EH (cell line): ENCODE results near the gene DCAF7.

ENCODE experiments used
- DNase-seq: peaks from one replicate; pipeline ENCODE4 v3.0.0-alpha.2; 2015; ENCODE audit warnings: low read depth

The DCAF7 gene

DNA sequence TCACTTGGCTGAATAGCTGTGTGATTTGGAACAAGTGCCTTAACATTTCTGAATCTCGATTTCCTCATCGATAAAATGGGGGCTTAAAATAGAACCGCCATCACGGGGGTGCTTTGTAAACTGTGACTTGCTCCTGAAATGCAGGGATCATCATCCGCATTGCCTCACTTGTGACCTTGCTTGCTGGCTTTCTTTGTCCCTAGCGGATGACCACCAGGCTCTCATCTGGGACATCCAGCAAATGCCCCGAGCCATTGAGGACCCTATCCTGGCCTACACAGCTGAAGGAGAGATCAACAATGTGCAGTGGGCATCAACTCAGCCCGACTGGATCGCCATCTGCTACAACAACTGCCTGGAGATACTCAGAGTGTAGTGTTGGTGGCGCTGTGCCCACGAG lies 38.5 kb downstream of the DCAF7 start:
- DNase-seq: no peak

DNA sequence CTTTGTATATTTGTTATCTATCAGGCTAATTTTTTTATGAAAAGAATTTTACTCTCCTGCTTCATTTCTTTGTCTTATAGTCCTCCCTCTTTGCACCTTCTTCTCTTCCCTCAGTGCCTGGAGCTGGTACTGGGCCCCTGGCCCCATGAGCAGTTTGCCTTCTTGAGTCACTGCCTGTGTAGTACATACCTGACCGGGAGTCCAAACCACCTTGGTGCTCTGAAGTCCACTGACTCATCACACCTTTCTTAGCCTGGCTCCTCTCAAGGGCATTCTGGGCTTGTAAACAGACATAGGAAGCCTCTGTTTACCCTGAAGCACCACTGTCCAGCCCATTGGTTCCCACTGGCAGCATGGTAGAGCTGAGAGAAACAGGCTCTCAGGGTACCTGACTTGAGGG lies 39.4 kb downstream of the DCAF7 start:
- no peak for DNase-seq

DNA sequence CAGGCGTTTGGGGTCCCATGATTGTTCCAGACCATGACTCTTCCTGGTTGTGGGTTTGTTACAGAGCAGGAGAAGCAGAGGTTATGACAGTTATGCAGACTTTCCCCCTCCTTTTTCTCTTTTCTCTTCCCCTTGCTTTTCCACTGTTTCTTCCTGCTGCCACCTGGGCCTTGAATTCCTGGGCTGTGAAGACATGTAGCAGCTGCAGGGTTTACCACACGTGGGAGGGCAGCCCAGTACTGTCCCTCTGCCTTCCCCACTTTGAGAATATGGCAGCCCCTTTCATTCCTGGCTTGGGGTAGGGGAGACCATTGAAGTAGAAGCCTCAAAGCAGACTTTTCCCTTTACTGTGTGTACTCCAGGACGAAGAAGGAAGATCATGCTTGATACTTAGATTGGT lies 42.5 kb downstream of the DCAF7 start:
- no peak for DNase-seq

DNA sequence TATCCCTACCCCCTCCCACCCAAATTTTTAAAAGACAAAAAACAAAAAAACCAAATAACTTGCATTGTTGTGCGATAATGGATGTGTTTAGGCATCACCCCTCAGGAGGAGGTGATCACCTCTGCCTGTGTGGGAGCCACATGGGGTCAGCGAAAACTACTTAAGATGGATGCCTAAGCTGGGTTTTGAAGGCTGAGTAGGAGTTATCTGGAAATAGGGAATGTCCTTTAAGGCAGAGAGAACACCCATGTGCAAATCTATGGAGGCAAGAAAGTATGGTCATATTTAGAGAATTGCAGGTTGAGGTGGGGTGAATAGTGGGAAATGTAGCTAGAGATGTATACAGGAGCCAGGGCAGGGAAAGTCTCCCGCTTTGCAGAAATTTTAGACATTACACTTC lies 44.9 kb downstream of the DCAF7 start:
- no peak for DNase-seq

DNA sequence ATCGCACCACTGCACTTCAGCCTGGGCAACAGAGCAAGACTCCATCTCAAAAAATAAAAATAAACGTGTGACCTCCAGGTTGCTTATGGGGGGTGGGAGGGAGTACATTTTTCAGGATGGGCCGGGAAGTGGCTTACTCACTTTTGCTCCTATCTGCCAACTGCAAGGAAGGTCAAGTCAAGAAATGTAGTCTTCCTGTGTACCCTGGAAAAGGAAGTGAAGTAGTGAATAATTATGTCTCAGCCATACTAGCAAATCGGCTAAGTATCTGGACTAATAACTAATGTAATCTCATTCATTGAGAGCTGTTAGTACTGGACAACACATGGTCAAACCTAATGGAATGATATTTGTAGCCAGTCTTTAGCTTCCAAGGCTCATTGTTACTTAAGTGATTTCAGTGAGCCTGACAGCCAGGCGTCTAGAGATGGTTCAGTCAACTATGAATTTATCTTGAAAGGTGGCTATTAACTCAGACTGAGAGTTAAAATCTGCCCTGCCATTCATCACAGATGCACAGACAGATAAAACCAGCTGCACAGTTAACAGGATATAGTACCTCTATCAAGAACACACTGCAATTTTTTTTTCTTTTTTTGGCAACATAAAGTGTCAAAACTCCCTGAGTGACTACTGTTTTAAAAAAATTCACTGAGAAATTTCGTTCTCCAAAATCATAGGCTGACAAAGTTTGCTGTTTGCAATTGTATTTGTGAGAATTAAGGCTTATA lies 46.7 kb downstream of the DCAF7 start:
- no peak for DNase-seq

DNA sequence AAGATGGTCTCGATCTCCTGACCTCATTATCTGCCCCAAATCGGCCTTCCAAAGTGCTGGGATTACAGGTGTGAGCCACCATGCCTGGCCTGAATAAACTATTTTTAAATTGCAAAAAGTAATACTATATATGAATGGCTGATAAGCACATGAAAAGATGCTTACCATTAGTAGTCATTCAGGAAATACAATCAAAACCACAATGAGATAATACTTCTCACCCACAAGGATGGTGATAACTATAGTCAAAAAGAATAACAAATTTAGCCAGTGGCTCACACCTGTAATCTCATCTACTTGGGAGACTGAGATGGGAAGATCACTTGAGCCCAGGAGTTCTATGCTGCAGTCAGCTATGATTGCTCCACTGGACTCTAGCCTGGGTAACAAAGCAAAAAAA lies 48.0 kb downstream of the DCAF7 start:
- no peak for DNase-seq

DNA sequence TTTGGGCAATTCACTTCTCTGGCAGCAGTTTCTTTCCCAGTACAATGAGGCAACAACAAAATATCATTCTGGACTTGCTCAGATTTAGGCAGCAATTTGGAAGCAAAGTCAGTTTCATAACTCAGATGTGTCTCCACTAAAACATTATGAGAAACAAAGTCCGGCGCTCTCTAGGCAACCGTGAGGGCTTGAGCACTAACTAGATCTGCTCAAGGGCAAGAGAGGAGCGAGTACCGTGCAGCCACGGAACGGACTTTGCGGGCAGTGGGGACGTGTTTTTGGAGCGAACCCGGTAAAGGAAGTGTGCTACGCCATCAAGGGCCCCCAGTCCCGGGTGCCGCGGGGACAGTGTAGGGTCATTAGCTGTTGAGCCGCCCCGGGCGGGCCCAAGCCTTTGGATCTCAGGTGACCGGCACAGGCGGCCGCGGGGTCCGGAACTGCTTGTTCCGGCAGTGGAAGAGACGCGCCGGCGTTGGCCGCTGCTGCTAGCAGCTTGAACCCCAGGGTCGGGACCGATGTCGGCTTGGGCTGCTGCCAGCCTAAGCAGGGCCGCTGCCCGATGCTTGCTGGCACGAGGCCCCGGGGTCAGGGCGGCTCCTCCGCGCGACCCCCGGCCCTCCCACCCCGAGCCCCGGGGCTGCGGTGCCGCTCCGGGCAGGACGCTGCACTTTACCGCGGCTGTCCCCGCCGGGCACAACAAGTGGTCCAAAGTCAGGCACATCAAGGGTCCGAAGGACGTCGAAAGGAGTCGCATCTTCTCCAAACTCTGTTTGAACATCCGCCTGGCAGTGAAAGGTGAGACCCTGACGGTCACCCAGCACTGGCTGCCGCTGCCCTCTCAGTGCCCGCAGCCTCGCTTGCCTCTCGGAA lies 50.5 kb downstream of the DCAF7 start, which contains the start of gene TACO1:
TACO1 (plus strand) TSS at position 327 of the 870 bp plus-strand sequence; CDS start at position 516, 189 bp downstream.
- peak; percentile 82 for DNase-seq

DNA sequence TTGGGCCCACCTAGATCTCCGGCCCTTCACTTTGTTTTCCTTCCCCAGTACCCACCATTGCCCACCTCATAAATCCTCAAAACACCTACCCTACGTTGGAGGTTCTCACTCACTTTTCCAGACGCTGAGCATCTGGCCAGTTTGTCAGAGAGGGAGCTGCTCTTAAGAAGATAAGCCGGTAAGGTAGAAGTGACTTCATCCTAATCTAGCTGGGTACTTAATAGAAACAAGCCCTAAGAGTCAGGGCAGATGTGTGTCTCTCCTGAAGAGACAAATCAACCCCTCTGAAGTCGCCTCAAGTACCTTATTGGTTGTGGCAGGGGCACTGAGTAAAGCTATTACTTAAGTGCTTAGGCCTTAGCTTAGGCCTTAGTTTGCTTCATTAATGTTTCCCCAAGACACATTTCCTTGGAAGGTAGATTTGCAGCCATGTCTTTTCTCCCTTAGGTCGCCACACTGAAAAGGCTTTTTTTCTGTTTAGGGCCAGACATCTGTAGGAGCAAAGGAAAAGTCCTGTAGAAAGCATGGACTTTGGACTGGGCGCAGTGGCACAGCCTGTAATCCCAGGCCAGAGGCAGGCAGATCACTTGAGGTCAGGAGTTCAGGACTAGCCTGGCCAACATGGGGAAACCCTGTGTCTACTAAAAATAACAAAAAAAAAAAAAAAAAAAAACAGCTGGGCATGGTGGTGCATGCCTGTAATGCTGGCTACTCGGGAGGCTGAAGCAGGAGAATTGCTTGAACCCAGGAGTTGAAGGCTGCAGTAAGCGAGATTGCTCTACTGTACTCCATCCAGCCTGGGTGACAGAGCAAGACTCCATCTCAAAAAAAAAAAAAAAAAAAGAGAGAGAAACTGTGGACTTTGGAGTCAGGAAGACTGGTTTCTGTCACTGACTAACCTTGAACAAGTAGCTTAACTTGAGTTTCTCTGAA lies 51.4 kb downstream of the DCAF7 start:
- peak; percentile 16 for DNase-seq

DNA sequence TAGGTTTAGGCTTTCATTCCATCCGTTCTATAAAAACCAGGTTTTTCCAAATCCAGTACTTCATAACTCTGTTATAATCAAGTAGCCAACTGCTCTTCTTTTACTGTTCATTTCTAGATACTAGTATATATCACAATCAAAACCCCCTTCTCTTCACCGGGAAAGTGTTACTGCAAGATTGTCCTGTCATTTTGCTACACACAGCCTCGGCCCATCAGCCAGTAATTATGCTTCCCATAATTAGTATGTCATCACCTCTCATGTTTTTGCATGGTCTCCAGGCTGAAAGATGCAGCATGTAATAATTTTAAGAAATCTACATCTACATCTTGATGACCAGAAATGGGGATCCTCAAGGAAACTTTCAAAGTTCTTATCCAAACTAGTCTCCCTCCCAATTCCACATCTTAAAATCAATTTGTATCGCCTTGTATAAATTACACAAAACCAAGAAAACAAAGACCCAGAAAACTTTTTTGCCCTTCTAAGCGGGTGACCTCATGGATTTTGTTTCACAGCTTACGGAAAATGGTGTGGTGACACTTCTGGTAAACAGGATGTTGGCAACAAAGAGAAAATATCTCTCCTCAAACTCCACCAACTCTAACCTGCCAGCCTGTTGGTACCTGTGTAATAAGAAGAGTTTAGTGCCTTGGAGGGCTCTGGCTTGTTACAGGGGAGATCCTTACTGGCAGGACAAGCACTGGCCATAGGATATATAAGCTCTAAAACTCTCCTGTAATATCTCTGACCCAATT lies 59.7 kb downstream of the DCAF7 start:
- no peak for DNase-seq

DNA sequence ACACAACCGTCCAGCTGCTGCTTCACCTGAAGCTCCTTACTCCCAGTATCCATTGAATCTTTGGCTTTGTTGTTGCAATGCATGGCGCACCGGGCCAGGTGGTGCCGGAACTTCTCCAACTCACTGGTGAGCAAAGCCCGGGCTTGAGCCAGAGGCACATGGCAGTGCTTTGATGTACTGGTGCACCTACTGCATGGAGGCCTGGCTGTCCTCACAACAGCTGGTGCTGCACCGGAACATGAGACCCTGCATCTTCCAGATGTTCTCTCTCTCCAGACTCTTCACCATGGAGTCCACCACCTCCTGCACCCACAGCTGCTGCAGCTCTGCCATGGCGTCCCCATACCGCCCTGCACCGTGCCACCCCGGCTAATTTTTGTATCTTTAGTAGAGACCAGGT lies 60.6 kb downstream of the DCAF7 start:
- no peak for DNase-seq

DNA sequence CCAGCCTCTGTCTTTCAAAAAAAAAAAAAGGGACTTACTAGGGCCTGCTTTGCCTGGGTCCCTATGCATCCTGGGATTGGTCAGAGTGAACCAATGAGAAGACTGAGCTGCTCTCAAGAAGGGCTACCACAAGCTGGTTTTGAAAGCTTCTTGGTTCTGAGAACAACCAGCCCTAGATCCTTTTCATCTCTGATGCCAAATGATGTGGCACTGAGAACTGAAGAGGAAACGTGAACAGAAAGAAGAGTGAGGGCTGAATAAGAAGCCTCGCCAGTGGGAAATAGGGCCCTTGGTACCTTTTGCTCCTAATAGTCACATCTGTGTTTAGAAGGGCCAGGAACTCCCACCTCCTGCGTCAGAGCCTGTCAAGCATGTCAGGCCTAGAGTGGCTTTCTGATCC lies 61.1 kb downstream of the DCAF7 start:
- no peak for DNase-seq

DNA sequence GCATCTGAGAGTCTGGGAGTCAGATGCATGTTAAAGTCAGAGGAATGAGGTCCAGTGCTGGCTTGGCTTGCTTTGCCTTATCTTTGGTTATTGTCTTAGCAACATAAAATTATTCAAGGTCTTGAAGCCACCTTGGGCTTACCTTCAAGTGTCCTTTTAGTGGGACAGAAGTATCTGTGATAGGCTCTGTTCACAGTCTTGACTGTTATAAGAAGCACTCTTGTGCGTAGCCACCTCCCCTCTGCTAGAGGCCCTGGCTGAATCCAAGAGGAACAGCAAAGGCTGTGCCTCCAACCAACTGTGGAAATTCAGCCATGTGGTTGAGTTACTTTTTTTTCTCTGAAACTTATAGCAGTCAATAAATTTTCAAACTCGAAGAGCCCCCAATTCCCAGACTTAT lies 63.4 kb downstream of the DCAF7 start:
- DNase-seq: no peak

DNA sequence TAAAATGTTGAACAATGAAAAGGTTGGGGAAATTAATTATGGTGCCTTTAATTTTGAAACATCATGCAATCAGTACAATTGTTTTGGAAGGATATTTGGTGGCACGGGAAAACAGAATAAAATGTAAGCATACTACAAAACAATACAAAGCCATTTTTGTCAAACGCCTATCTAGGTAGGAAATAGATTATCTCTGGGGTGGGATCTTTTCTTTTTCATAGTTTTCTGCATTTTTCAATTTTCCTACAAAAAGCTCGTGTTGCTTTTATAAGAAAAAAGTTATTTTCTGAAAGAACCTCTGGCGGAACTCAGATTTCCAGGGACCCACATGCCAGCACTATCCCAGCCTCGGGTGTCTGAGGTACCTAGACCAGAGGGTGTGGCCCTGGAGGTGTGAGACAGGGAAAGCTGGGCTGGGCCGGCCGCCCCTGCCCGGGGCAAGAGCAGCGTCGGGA lies 71.0 kb downstream of the DCAF7 start:
- DNase-seq: no peak

DNA sequence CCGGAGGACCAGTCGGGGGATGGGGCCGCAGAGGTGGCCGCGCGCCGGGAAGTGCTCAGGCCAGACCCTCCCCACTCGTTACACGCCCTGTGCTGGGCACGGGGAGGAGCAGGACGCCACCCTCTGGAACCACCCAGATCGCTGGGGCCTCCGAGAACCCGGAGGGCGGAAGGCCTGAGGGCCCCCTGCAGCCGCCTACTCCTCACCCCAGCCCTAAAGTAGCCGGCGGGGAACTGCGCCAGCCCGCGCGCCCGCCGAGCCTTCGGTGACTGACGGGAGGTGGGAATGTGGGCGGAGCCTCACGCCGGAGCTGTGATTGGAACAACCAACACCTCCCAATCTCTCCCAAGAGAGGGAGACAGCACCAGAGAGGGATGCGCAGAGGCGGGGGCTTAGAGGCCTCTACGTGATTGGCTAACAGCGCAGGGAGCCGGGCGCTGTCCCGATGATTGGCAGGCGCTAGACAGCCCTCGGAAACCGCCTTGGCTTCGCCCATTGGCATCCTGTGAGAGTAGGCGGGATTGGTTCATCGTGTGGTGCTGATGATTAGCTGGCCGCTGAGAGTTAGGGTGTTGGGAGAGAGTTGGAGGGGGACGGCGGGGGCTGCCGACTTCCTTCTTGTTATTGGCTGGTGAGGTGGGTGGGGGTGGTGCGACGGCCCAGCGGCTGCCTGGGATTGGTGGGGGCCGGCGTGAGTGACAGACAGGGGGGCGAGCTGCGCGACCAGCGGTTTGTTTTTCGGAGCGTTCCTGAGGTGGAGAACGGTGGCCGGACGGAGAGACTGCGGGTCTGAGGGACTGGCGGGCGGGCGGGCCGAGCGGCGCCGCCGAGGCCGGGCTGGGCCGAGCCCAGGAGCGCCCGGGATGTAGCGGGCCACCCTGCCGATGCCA lies 71.7 kb downstream of the DCAF7 start, which contains the start of gene MAP3K3:
MAP3K3 (plus strand) TSS at position 734 of the 890 bp plus-strand sequence. CDS start 343 bp downstream, outside the sequence.
- peak; percentile 100 for DNase-seq

DNA sequence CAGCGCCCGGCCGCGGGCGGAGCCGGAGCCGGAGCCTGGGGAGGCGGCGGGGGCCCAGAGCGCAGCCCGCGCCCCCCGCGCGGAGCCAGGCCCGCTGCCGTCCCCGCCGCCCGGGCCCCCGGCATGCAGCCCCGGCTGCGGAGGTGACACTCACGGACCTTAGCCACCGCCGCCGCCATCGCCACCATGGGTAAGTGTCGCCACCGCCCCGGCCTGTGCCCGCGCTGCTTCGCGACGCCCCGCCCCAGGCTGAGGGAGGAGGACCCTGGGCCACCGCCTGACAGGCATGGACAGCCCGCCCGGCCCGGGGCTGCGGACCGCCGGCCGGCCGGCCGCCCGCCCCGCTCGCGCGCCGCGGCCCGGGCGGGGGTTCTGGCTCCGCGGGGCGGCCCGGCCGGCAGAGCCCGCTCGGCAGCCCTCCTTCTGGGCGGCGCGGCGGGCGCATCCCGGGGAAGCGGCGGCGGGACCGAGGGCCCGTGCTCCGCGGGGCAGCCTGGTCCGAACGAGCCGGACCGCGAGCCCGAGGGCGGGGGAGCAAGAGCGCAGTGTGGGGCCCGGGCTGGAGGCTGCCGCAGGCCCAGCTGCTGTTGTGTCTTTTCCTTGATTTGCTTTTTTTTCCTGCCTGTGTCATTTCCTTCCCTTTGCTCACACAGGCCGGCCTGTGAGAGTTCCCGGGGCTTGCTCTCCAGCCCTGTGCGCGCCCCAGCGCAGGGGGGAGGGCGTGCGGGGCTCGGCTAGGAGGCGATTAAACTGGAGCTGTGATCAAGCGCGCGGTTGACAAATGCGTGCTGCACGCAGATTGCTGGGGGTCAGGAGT lies 72.5 kb downstream of the DCAF7 start:
- DNase-seq: peak; percentile 68

DNA sequence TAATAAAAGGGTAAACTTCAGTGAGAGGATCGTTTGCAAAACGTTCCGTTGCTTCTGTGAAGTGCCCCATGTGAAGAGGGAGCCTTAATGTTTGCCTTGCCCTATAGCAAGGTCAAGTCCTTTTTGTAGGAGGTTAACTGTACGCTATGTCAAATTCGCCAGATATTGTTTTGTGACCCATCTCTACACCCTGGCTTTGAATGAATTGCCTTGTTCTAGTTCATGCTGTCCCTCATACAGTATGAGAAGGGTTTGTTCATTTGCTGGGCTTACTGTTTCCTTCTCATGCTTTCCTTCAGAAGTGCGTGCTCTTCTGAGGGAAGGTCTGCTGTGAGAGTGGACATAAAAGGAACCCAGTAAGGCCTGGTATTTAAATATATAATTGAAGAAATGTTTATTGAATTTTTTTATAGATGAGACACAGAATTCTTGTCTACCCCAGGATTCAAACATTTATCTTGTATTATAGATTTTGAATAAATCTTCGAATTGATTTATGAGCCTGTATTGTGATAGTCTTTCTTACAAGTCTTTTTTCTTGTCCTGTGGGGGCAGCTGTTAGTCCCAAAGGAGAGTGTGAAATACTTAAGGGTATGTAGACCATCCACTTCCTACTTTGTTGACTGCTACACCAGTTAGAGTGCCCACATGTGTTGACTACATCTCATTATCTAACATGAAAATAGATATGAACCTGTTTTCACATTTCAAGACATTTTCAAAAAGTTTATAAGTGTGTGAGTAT lies 73.7 kb downstream of the DCAF7 start:
- no peak for DNase-seq

DNA sequence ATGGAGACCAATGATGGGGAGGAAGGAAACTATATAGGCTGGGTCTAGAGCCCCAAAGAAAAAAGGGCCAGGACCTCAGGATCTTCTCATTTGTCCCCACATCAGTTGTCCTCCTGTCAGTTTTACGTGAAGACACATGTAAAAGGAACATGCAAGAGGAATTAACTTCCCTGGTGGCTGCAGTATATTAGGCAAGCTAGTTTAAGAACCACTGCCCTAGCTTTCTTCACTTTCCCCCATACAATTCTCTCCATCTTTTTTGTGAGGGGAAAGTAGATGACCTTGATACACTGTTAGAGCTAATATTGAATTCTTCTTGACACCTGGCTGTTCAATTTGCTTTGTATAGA lies 74.2 kb downstream of the DCAF7 start:
- no peak for DNase-seq

DNA sequence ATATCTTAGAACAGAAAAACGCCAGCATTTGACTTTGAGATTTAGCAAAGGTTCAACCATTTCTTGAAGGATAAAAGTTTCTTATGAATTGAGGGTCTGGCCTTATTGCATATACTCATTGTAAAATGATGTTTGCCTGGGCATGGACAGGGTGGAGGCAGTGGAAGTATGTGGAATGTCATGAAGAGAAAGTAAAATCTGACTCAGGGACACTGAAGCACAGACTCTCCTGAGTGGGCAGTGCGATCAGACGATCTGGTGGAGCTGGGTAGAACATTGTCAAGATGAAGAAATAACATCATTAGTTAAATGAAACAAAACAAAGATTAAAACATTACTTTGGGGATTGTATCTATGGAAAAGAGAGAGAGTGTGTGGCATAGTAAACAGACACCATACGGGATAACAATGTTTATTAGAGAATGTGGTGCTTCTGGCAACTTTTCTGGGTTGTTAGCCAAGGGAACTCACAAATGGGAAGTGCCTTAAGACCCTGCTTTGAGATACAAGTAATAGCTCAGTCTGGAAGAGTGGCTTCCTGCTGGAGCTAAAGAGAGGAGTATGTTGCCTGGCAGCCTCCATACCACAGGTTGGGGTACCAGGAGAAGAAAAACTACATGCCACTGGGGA lies 76.4 kb downstream of the DCAF7 start:
- DNase-seq: peak; percentile 58
